ENCODE data around the gene ALDH1A3.

GRCh38 chr15:100944244-100944895 is 64.7 kb downstream of the ALDH1A3 start:
- TF ChIP-seq CTCF (IDR thresholded peaks at IDR 0.05) (no peak), POLR2A (IDR thresholded peaks at IDR 0.05) (no peak)
